HEK293 (cell line): ENCODE data around the gene CCNYL1.

ENCODE experiments used
- CTCF ChIA-PET: fragments of 350-600 bp; formaldehyde crosslinking; extraction: SDS; loops from one replicate; lab custom pipeline; 2021; ENCODE audit warnings: antibody characterized with exemption; lab: Yijun Ruan, JAX
- POLR2A ChIA-PET: fragments of 300-600 bp; formaldehyde crosslinking; extraction: SDS; loops from one replicate; lab custom pipeline; 2020; ENCODE audit warnings: antibody characterized with exemption, inconsistent platforms; lab: Yijun Ruan, JAX
- H3K27ac ChIP-seq: fragments of 200-500 bp; sonication (Bioruptor generic); 2 replicates; pipeline ENCODE4 v1.5.1; 2014; ENCODE audit warnings: low read depth, low read length, control low read depth, inconsistent platforms; ENCODE audit errors: extremely low read depth
- H3K36me3 ChIP-seq, 2 experiments: fragments of 200-500 bp in 1 of 2; sonication (Bioruptor generic) in 1 of 2; 1 replicate in 1 of 2; 2 replicates in 1 of 2; pipeline ENCODE4 v1.5.1; 2014 to 2017; ENCODE audit warnings: inconsistent platforms in 2 of 2, low read length in 2 of 2; ENCODE audit not compliant: control insufficient read depth in 2 of 2, insufficient read depth in 1 of 2
- H3K4me1 ChIP-seq: fragments of 200-500 bp; sonication (Bioruptor generic); 2 replicates; pipeline ENCODE4 v1.5.1; 2014; ENCODE audit warnings: mild to moderate bottlenecking, low read length, inconsistent platforms; ENCODE audit not compliant: control insufficient read depth, insufficient read depth
- H3K4me3 ChIP-seq: 2 replicates; pipeline ENCODE4 v1.5.1; 2011; ENCODE audit warnings: low read depth, mild to moderate bottlenecking, control low read depth, low read length, moderate library complexity
- H3K9me3 ChIP-seq: fragments of 200-500 bp; sonication (Bioruptor generic); 2 replicates; pipeline ENCODE4 v1.5.1; 2014; ENCODE audit warnings: low read depth, low read length, inconsistent platforms; ENCODE audit not compliant: control insufficient read depth, insufficient read depth
- KLF1 ChIP-seq: fragments of 450-650 bp; formaldehyde crosslinking; IDR thresholded peaks from 2 replicates; pipeline ENCODE4 v1.5.1; 2016; ENCODE audit warnings: missing biosample characterization, missing genetic modification characterization
- MYNN ChIP-seq: fragments of 450-650 bp; formaldehyde crosslinking; IDR thresholded peaks from 2 replicates; pipeline ENCODE4 v1.5.1; 2016; ENCODE audit warnings: missing biosample characterization, missing genetic modification characterization, borderline replicate concordance
- SETDB1 ChIP-seq: IDR thresholded peaks from one replicate; pipeline ENCODE4 v1.6.1; 2017; ENCODE audit warnings: mild to moderate bottlenecking, low read length, moderate library complexity, mixed read lengths; ENCODE audit not compliant: insufficient read length
- SP7 ChIP-seq: fragments of 450-650 bp; formaldehyde crosslinking; IDR thresholded peaks from 2 replicates; pipeline ENCODE4 v1.5.1; 2016; ENCODE audit warnings: missing biosample characterization, missing genetic modification characterization
- ZFP3 ChIP-seq: fragments of 450-650 bp; formaldehyde crosslinking; IDR thresholded peaks from 2 replicates; pipeline ENCODE4 v1.5.1; 2016; ENCODE audit warnings: low read depth, missing biosample characterization, missing genetic modification characterization
- ZNF148 ChIP-seq: fragments of 450-650 bp; formaldehyde crosslinking; IDR thresholded peaks from 2 replicates; pipeline ENCODE4 v1.5.0; 2017; ENCODE audit warnings: missing biosample characterization, missing genetic modification characterization, borderline replicate concordance
- ZNF292 ChIP-seq: fragments of 450-650 bp; formaldehyde crosslinking; IDR thresholded peaks from 2 replicates; pipeline ENCODE4 v1.5.1; 2016; ENCODE audit warnings: low read depth, missing biosample characterization, missing genetic modification characterization, borderline replicate concordance
- ZNF398 ChIP-seq: fragments of 450-650 bp; formaldehyde crosslinking; IDR thresholded peaks from 2 replicates; pipeline ENCODE4 v1.5.1; 2017; ENCODE audit warnings: missing biosample characterization, missing genetic modification characterization
- ZNF416 ChIP-seq: fragments of 450-650 bp; formaldehyde crosslinking; IDR thresholded peaks from 2 replicates; pipeline ENCODE4 v1.5.1; 2016; ENCODE audit warnings: missing biosample characterization, missing genetic modification characterization
- ZNF501 ChIP-seq: fragments of 450-650 bp; formaldehyde crosslinking; IDR thresholded peaks from 2 replicates; pipeline ENCODE4 v1.5.1; 2016; ENCODE audit warnings: missing biosample characterization, missing genetic modification characterization
- ZNF544 ChIP-seq: fragments of 450-650 bp; formaldehyde crosslinking; IDR thresholded peaks from 2 replicates; pipeline ENCODE4 v1.5.0; 2017; ENCODE audit warnings: missing biosample characterization, missing genetic modification characterization
- ZNF580 ChIP-seq: fragments of 450-650 bp; formaldehyde crosslinking; IDR thresholded peaks from 2 replicates; pipeline ENCODE4 v1.5.1; 2016; ENCODE audit warnings: missing biosample characterization, missing genetic modification characterization
- ZNF777 ChIP-seq: fragments of 450-650 bp; formaldehyde crosslinking; IDR thresholded peaks from 2 replicates; pipeline ENCODE4 v1.5.1; 2017; ENCODE audit warnings: missing biosample characterization, missing genetic modification characterization, borderline replicate concordance
- ZNF837 ChIP-seq: fragments of 450-650 bp; formaldehyde crosslinking; IDR thresholded peaks from 2 replicates; pipeline ENCODE4 v1.5.1; 2016; ENCODE audit warnings: missing biosample characterization, missing genetic modification characterization
- TF ChIP-seq, protein P1 (sequence below): fragments of 450-650 bp; formaldehyde crosslinking; IDR thresholded peaks from 2 replicates; pipeline ENCODE4 v1.5.1; 2016; ENCODE audit warnings: missing biosample characterization, missing genetic modification characterization

CCNYL1 gene

DNA sequence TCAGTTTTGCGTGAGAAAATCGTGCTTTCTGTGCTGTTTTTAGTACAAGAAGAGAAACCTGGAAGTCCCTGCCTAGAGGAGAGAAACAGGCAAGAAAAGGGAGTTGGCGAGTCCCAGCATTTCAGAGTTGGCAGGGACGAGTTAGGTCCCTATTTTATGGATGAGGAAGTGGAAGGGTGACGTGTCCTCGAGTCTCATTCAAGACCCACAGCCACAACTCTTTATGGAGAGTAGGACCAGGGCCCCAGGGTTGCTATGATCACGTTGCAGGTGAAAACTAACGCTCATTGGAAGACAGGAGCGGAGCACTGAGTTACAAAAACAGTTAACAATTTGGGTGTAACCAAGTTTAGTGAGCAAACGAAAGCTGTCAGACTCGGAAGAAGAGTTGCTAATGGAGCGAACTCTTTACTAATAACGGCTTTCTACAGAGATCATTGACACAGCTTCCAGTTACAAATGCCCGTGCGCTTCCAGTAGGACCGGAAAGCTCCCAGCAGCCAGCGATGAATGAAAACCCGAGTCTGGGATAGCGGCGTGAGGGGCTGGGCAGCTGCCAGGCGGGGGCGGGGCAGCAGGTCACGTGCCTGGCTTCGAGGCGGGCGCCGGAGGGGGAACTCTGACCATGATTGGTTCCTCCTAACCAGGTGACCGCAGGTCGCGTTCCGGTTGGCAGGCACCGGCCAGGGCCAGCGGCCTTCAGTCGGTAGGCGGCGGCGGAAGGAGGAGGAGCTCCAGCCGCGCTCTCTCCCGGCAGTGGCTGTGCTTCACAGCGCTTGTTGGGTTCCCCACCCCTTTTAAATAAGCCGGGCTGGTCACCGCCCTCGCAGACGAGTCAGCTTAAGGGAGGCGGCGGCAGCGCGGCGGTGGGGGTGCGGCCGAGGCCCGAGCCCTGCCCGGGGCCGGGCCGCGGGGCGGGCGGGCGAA, at the start of gene CCNYL1 (continued):
- TF ChIP-seq, protein P1, sequence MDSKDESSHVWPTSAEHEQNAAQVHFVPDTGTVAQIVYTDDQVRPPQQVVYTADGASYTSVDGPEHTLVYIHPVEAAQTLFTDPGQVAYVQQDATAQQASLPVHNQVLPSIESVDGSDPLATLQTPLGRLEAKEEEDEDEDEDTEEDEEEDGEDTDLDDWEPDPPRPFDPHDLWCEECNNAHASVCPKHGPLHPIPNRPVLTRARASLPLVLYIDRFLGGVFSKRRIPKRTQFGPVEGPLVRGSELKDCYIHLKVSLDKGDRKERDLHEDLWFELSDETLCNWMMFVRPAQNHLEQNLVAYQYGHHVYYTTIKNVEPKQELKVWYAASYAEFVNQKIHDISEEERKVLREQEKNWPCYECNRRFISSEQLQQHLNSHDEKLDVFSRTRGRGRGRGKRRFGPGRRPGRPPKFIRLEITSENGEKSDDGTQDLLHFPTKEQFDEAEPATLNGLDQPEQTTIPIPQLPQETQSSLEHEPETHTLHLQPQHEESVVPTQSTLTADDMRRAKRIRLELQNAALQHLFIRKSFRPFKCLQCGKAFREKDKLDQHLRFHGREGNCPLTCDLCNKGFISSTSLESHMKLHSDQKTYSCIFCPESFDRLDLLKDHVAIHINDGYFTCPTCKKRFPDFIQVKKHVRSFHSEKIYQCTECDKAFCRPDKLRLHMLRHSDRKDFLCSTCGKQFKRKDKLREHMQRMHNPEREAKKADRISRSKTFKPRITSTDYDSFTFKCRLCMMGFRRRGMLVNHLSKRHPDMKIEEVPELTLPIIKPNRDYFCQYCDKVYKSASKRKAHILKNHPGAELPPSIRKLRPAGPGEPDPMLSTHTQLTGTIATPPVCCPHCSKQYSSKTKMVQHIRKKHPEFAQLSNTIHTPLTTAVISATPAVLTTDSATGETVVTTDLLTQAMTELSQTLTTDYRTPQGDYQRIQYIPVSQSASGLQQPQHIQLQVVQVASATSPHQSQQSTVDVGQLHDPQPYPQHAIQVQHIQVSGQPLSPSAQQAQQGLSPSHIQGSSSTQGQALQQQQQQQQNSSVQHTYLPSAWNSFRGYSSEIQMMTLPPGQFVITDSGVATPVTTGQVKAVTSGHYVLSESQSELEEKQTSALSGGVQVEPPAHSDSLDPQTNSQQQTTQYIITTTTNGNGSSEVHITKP (tag by site-specific recombination) = peak; percentile 80
- TF ChIP-seq ZNF580 = no peak
- TF ChIP-seq MYNN (tag by site-specific recombination) = no peak
- TF ChIP-seq ZNF777 (tag by site-specific recombination) = no peak
- no peak for TF ChIP-seq ZNF148
- TF ChIP-seq ZNF544 = no peak
- 0 out of 2 replicates have a peak, but pooled peaks have one; percentile 37 for TF ChIP-seq KLF1 (tag by site-specific recombination)
- peak; percentile 32; the same call in 1 of the 2 replicates for TF ChIP-seq SP7 (tag by site-specific recombination)
- no peak for TF ChIP-seq SETDB1

DNA sequence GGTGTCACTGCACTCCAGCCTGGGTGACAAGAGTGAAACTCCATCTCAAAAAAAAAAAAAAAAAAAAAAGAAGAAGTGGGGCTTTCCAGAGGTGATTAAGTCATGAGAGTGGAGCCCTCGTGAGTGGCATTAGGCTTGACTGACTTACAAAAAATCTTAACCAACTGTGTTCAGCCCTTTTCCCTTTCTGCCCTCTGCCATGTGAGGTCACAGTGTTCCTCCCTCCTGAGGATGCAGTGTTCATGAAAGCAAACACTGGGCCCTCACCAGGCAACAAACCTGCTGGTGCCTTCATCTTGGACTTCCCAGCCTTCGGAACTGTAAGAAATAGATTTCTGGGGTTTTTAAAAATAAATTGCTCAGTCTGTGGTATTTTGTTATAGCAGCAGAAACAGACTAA, 49.2 kb upstream of the CCNYL1 start:
- Histone ChIP-seq H3K4me3 (no peak overlapping the region), H3K27ac (no peak overlapping the region), H3K4me1 (peaks cover 2% of the 10 kb centered on the region; the same call in 1 of the 2 replicates), H3K9me3 (no peaks in the 10 kb centered on the region), H3K36me3 (no peaks in the 10 kb centered on the region)
- ChIA-PET POLR2A (no interaction called here), CTCF (no interaction called here)
- TF ChIP-seq ZNF416 (no peak), ZNF501 (no peak), ZFP3 (no peak), ZNF398 (tag by site-specific recombination) (no peak), ZNF837 (tag by site-specific recombination) (no peak), ZNF292 (tag by site-specific recombination) (no peak)
